Stomach (tissue), 19 donors: ENCODE data around the gene AFMID. TPM values are rescaled to one million over a fixed set of nuclear protein-coding genes. Genes with fewer than 3 reads are reported as not detected.
"Not testable (repeated sequence)": the region's sequence is repeated elsewhere in the genome, so short reads cannot be mapped to it uniquely, and the experiment has no call there.

Source experiments
- DNase-seq, 2 donors: peaks; one replicate each; pipeline versions ENCODE4 v3.0.0 to v3.0.0-alpha.2; 2013 to 2019
- H3K27ac ChIP-seq, 5 donors: fragments of 200-600 bp in 4 of 5; sonication (generic) in 4 of 5; one replicate each; pipeline ENCODE4 v1.5.1; 2013 to 2019; ENCODE audit warnings: mild to moderate bottlenecking in 1 of 5, moderate library complexity in 1 of 5
- H3K27me3 ChIP-seq, 3 donors: fragments of 200-600 bp; sonication (generic); one replicate each; pipeline ENCODE4 v1.5.1; 2017 to 2019; ENCODE audit warnings: mixed run types in 1 of 3
- H3K36me3 ChIP-seq, 4 donors: fragments of 200-600 bp; sonication (generic); 1 replicate in 3 of 4; 2 replicates in 1 of 4; pipeline ENCODE4 v1.5.1; 2016 to 2019
- H3K4me1 ChIP-seq, 4 donors: fragments of 200-600 bp; sonication (generic); one replicate each; pipeline ENCODE4 v1.5.1; 2016 to 2019
- H3K4me3 ChIP-seq, 4 donors: fragments of 200-600 bp; sonication (generic) in 3 of 4; one replicate each; pipeline ENCODE4 v1.5.1; 2016 to 2019; ENCODE audit warnings: mild to moderate bottlenecking in 1 of 4
- H3K9me3 ChIP-seq, 4 donors: fragments of 200-600 bp; sonication (generic); one replicate each; pipeline ENCODE4 v1.5.1; 2016 to 2019
- CTCF ChIP-seq, 7 experiments: fragments of 450-650 bp in 4 of 7; fragments of 200-600 bp in 3 of 7; sonication (generic) in 3 of 7; IDR thresholded peaks; one replicate each; pipeline ENCODE4 v1.5.1; 2016 to 2019; ENCODE audit warnings: antibody characterized with exemption in 7 of 7, control low read depth in 2 of 7, mild to moderate bottlenecking in 1 of 7
- EP300 ChIP-seq: sonication (generic); formaldehyde crosslinking; IDR thresholded peaks from one replicate; pipeline ENCODE4 v1.6.1; 2017; ENCODE audit warnings: antibody characterized with exemption
- POLR2A ChIP-seq, 4 donors: fragments of 450-650 bp; IDR thresholded peaks; one replicate each; pipeline ENCODE4 v1.6.1; 2016; ENCODE audit warnings: antibody characterized with exemption in 4 of 4, control low read depth in 2 of 4, mild to moderate bottlenecking in 1 of 4, moderate library complexity in 1 of 4
- POLR2AphosphoS5 ChIP-seq, 3 donors: sonication (generic); formaldehyde crosslinking; IDR thresholded peaks; one replicate each; pipeline ENCODE4 v1.6.1; 2016; ENCODE audit warnings: antibody characterized with exemption in 3 of 3
- WGBS, 5 donors: extraction: QIAGEN DNeasy Blood & Tissue Kit in 3 of 5; methylation state at CpG; one replicate each; pipeline versions ENCODE4 v1.1.5 to v1.1.7; 2013 to 2018; 5-methylcytosine and 5-hydroxymethylcytosine counted together
- intact Hi-C: fragments of 100-400 bp; cut with DNase I; formaldehyde crosslinking; loops from one replicate; pipeline ENCODE4 v1.15.1; 2023; ENCODE audit warnings: low total_unique reads
- long read RNA-seq, 10 donors: transcript quantifications; one replicate each; lab custom pipeline, GENCODE V29; 2026
- polyA plus RNA-seq, 3 donors: library from polyadenylated mRNA; stranded (reverse); fragments of 200-250 nt; gene quantifications; one replicate each; pipeline ENCODE4 v1.2.3, GENCODE V29; 2013
- total RNA-seq, 5 donors: library from RNA; depleted of rRNA; stranded (reverse); fragments of >200 nt; gene quantifications; one replicate each; pipeline versions ENCODE4 v1.1.0 to v1.2.3, GENCODE V29; 2014 to 2016
- donor health status: healthy with polysubstance abuse.
- donor health status: Bipolar disorder and iron deficiency.
- donor health status: healthy.

Gene AFMID
- total RNA-seq (100 to 1,000 TPM in 3 of 5 donors, 10 to 100 TPM in 2; 29.6 to 189 (median 109) TPM), polyA plus RNA-seq (10 to 100 TPM; 25.7 to 39.7 (median 27.2) TPM)
- long read RNA-seq, donor 1, result 0 reads
- long read RNA-seq, donor 2, partial matches to known transcripts, result 0 of 5 reads
- long read RNA-seq, donor 2, other reads (novel, unspliced or antisense), result 5 of 5 reads
- long read RNA-seq, donor 3, partial matches to known transcripts, result 0 of 1 reads
- long read RNA-seq, donor 3, other reads (novel, unspliced or antisense), result 0 of 1 reads
- long read RNA-seq, donor 4, partial matches to known transcripts, result 0 of 1 reads
- long read RNA-seq, donor 4, other reads (novel, unspliced or antisense), result 0 of 1 reads
- long read RNA-seq, donor 5, partial matches to known transcripts, result 0 of 2 reads
- long read RNA-seq, donor 5, other reads (novel, unspliced or antisense), result 0 of 2 reads
- long read RNA-seq, donor 6, partial matches to known transcripts, result 56 of 76 reads
- long read RNA-seq, donor 6, other reads (novel, unspliced or antisense), result 16 of 76 reads
- long read RNA-seq, donor 7, partial matches to known transcripts, result 20 of 22 reads
- long read RNA-seq, donor 7, other reads (novel, unspliced or antisense), result 0 of 22 reads
- long read RNA-seq, donor 8, partial matches to known transcripts, result 13 of 15 reads
- long read RNA-seq, donor 8, other reads (novel, unspliced or antisense), result 0 of 15 reads
- long read RNA-seq, donor 9, result 0 reads
- long read RNA-seq, donor 10, partial matches to known transcripts, result 0 of 1 reads
- long read RNA-seq, donor 10, other reads (novel, unspliced or antisense), result 0 of 1 reads

- H3K4me3 ChIP-seq, result peak within 1 kb of the TSS; percentile 45 to 53 (median 50)
- intact Hi-C loops, result no loop called here
- H3K4me1 ChIP-seq, result peaks cover 48 to 77% (median 59%) of the 10 kb centered on the region in 4 donors
- no peak for TF ChIP-seq EP300
- peak in 5 of 7 experiments; percentile 67 to 95 (median 84) for TF ChIP-seq CTCF (IDR thresholded peaks at IDR 0.05)
- TF ChIP-seq POLR2A (IDR thresholded peaks at IDR 0.05), result no peak
- TF ChIP-seq POLR2AphosphoS5 (IDR thresholded peaks at IDR 0.05), result peak; percentile 15 to 92 (median 84)
- H3K9me3 ChIP-seq, result no peaks in the 10 kb centered on the region
- H3K27me3 ChIP-seq, result no peaks in the 10 kb centered on the region
- peaks cover 8 to 18% (median 16%) of the 10 kb centered on the region in 4 donors for H3K36me3 ChIP-seq
- peak; percentile 99 for DNase-seq
- peak within 1 kb of the TSS; percentile 76 to 85 (median 83) for H3K27ac ChIP-seq
- WGBS, 5 donors, result 3 to 8% (median 4%) methylated on average over 25 to 57 of the region's 57 CpGs
Measured at GRCh38 chr17:78186692-78187595, at the start of gene AFMID, which contains the start of gene TK1. Gene AFMID (plus strand): TSS chr17:78187362. CDS start chr17:78187371, 9 bp downstream. Gene TK1 (minus strand): TSS chr17:78187052. CDS start chr17:78186994, 58 bp downstream.

GRCh38 chr17:78137392-78138203 lies 49.6 kb upstream of the AFMID start:
- H3K4me1 ChIP-seq, result peaks cover 19 to 76% (median 35%) of the 10 kb centered on the region in 4 donors
- H3K27me3 ChIP-seq, result no peaks in the 10 kb centered on the region
- H3K9me3 ChIP-seq, result no peaks in the 10 kb centered on the region
- peak overlapping the region in 2 of 5 donors; percentile 18 to 31 for H3K27ac ChIP-seq
- TF ChIP-seq POLR2AphosphoS5 (IDR thresholded peaks at IDR 0.05) (no peak), POLR2A (IDR thresholded peaks at IDR 0.05) (no peak), CTCF (IDR thresholded peaks at IDR 0.05) (no peak), EP300 (no peak)
- peak in 1 of 2 donors; percentile 39 for DNase-seq
- no peak overlapping the region for H3K4me3 ChIP-seq
- 50 to 59% (median 50%) methylated on average over 23 to 26 of the region's 26 CpGs for WGBS, 5 donors
- H3K36me3 ChIP-seq, result peaks cover 0 to 9% (median 0%) of the 10 kb centered on the region in 4 donors
- intact Hi-C loops, result no loop called here

GRCh38 chr17:78138204-78139060 lies 48.7 kb upstream of the AFMID start:
- peak overlapping the region in 1 of 5 donors; percentile 18 for H3K27ac ChIP-seq
- TF ChIP-seq POLR2A (IDR thresholded peaks at IDR 0.05), result no peak
- TF ChIP-seq POLR2AphosphoS5 (IDR thresholded peaks at IDR 0.05), result no peak
- TF ChIP-seq CTCF (IDR thresholded peaks at IDR 0.05), result no peak
- TF ChIP-seq EP300, result no peak
- no peaks in the 10 kb centered on the region for H3K27me3 ChIP-seq
- WGBS, 5 donors, result 81 to 85% (median 84%) methylated on average over 12 to 17 of the region's 17 CpGs
- peaks cover 0 to 9% (median 0%) of the 10 kb centered on the region in 4 donors for H3K36me3 ChIP-seq
- no peaks in the 10 kb centered on the region for H3K9me3 ChIP-seq
- peak in 1 of 2 donors; percentile 14 for DNase-seq
- intact Hi-C loops, result no loop called here
- no peak overlapping the region for H3K4me3 ChIP-seq
- H3K4me1 ChIP-seq, result peaks cover 19 to 76% (median 34%) of the 10 kb centered on the region in 4 donors

- 72 to 79% (median 74%) methylated on average over 12 of the region's 12 CpGs for WGBS, 5 donors
- H3K9me3 ChIP-seq, H3K36me3 ChIP-seq, intact Hi-C loops, H3K27me3 ChIP-seq, DNase-seq, H3K4me3 ChIP-seq: not testable (repeated sequence)
- peak overlapping the region; percentile 16 to 52 (median 48) for H3K27ac ChIP-seq
- H3K4me1 ChIP-seq, result peaks cover 26 to 78% (median 44%) of the 10 kb centered on the region in 4 donors
Measured at GRCh38 chr17:78139861-78140168, 47.3 kb upstream of the AFMID start.
